SHP77 (cell line): ENCODE results near the gene UFD1.
A peak's percentile ranks its signal among the peaks of the same experiment; 100 is the strongest.

Experiments
- DNase-seq, 2 experiments: peaks; one replicate each; lab custom pipeline; 2025; lab: John Stamatoyannopoulos, UW

The UFD1 gene

GRCh38 chr22:19495562-19496323, 16.8 kb upstream of the UFD1 start:
- DNase-seq: peak in 1 of 2 experiments; percentile 15

DNA sequence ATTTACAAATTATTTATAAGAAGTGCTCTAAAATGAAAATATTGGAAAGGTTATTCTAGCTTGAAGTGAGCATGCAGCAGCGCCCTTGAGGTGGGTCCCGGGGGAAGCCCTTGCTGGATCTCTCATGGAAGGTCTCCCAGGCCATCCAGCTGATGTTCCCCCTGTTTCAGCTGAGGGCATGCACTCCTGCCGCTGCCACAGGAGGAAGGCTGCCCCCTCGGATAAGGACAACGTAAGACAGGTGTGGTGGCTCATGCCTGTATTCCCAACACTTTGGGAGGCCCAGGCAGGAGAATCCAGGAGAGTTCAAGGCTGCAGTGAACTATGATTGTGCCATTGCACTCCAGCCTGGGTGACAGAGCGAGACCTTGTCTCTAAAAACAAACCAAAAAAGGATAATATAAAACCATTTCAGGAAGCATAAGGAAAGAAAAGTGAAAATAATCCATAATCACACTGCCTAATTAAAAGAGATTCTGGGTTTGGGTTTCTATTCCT, 15.7 kb upstream of the UFD1 start:
- DNase-seq: no peak

DNA sequence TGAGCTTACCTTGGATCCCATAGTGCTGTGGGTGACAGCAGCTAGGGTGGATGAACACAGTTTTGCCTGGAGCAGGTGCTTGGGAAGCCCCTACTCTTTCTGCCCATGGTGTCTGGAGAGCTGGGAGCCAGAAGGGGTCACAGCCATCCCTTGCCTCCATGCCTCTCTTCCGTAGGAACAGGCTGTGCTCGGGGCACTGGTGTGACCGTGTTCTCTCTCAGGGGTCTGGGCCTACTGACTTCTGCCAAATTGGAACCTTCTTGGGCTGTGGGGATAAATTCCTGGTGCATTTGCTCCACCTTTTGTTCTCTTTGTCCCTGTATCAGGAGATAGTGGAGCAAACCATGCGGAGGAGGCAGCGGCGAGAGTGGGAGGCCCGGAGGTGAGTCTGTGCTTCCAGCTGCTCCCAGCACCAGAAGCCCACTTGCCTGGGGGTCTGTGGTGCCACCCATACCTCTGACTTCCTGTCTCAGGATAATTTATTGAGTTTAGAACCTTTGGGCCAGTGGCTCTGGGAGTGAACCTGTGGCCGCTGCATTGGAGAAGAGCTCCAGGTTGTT, 15.1 kb upstream of the UFD1 start:
- no peak for DNase-seq

DNA sequence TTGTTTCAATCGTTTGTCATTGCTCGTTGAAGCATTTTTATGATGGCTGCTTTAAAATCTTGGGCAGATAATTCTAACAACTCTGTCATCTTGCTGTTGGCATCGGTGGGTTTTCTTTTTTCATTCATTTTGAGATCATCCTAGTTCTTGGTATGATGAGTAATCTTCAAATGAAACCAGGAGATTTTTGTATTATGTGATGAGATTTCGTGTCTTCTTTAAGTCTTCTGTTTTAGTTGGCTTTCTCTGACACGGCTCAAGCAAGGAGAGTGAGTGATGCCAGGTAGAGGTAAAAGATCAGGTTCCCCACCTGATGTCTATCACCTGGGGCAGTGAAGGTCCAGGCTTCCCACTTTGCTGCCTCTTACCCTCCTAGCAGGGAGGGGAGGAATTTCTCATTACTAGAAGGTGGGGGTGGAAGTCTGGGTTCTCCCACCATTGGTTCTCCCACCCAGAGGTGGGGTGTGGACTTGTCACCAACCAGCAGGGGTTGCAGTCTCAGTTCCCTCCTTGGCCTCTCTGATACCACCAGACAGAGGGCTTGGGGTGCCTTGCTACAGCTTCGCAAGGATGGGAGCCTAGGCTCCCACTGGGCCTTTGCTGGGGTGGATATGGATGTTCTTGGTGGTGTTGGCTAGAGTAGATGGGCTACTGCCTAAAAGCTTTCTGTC, 13.6 kb upstream of the UFD1 start:
- no peak for DNase-seq

DNA sequence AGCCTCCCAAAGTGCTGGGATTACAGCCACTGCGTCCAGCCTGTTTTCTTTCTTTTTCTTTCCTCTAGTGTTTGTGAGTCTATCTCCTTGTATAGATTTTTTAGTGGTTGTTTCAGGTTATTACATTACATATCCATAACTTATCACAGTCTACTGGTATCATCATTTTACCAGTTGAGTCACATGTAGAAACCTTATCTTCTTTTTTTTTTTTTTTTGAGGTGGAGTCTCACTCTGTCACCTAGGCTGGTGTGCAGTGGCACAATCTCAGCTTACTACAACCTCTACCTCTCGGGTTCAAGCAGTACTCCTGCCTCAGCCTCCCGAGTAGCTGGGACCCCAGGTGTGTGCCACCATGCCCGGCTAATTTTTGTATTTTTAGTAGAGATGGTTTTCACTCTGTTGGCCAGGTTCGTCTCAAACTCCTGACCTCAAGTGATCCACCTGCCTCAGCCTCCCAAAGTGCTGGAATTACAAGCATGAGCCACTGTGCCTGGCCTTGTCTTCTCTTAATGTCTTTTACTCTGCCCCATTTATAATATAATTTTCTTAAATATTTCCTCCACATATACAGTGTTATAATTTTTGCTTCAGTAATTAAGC, 11.7 kb upstream of the UFD1 start:
- DNase-seq: no peak

DNA sequence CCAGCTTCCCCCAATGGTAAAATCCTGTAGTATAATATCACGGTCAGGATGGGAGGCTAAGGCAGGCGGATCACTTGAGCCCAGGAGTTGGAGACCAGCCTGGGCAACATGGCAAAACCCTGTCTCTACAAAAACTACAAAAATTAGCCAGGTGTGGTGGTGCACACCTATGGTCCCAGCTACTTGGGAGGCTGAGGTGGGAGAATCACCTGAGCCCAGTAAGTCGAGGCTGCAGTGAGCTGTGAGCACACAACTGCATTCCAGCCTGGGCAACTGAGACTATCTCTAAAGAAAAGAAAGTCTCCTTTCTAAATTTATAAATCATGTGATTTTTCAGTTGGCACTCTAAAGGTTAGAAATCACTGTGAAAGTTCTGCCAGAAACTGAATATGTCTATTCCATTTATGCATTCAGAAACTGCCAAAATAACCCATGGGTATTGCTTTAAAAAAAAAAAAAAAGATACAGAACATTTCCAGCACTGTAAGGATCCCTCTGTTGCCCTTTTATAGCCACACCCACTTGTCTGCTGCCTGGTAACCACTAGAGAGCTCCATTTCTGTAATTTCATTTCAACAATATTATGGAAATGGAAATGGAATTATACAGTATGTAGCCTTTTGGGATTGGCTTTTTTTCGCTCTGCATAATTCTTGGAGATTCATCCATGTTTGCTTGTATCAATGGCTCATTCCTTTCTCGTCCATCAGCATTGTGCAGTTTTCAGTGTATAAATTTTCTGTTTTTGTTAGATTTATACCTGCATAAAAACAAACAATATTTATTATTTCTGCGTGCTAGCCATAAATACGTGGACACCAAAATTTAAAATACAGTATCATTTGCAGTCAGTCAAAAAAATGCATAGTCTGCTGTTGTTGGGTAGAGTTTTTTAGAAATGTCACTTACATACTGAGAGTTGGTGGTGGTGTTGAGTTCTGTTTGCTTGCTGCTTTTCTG, 10.2 kb upstream of the UFD1 start:
- no peak for DNase-seq

- no peak for DNase-seq
These were observed 9.3 kb upstream of the UFD1 start for GRCh38 chr22:19488285-19488684.

DNA sequence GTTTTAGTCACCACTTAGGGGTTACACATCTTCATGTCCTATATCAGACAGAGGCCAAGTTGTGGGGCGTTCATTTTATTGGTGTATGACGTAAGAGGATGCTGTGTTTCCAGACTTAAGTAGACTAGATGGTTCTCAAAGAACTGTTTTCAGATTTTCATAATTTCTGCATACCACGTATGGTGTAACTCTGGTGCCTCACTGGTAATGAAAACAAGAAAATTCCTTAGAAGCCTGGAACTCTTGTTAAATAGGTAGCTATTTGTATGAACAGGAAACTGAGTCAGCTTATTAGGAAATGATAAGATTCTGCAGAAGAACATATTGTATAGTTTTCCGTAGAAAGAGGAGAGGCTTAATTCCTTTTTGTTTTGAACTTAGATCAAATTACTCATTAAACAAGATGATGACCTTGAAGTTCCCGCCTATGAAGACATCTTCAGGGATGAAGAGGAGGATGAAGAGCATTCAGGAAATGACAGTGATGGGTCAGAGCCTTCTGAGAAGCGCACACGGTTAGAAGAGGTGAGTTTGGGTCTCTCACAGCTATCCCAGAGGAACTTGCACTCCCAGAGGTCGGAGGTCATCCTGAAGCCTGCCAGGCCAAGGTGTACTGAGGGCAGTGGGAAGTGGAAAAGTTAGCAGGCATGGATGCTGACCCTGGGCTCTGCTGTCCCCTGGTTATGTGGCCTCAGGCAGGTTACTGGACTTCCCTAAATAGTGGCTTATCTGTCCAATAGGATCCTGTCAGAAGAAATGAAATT, 4.7 kb upstream of the UFD1 start:
- no peak for DNase-seq

DNA sequence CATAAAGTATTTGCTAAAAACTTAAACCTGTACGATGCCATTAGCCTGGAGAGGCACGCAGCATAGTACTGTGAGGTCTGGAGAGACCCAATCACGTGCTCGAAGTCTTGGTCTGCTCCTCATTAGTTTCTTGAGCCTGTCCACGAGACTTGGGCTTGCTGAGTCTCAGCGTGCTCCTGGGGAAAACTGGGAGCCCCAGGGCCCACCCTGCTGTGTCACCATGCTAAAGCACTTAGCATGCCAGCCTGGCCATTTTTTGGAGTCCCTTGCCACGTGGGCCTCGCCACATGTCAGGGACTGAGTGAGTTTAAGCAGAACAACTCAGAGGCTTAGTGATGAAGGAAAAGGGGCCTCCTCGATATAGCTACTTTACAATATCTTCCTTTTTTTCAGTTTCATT, 3.3 kb upstream of the UFD1 start:
- DNase-seq: no peak

DNA sequence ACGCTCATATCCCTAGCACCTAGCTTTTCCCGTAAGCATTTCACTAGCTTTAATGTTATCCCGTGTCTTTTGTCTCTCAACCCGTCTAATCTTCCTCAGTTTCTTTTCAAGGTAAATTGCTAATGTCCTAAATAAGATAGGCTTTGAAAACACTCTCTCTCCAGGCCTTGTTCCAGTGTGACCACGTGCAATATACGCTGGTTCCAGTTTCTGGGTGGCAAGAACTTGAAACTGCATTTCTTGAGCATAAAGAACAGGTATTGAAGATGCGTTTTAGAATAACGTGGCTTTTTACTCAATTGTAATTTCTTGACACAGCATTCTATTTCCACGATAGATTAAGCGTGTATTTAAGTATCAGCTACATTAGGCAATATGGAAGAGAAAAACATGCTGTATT, 1.8 kb upstream of the UFD1 start:
- DNase-seq: no peak

GRCh38 chr22:19480173-19480568, 1.2 kb upstream of the UFD1 start:
- DNase-seq: no peak

- peak; percentile 97 to 98 for DNase-seq
These were observed 571 bp upstream of the UFD1 start, which contains the start of gene CDC45 for GRCh38 chr22:19479355-19480172. TSS of gene CDC45 (plus strand) at chr22:19479920. CDS start at chr22:19479969, 49 bp downstream.

GRCh38 chr22:19478045-19478900, 720 bp downstream of the UFD1 start:
- no peak for DNase-seq

DNA sequence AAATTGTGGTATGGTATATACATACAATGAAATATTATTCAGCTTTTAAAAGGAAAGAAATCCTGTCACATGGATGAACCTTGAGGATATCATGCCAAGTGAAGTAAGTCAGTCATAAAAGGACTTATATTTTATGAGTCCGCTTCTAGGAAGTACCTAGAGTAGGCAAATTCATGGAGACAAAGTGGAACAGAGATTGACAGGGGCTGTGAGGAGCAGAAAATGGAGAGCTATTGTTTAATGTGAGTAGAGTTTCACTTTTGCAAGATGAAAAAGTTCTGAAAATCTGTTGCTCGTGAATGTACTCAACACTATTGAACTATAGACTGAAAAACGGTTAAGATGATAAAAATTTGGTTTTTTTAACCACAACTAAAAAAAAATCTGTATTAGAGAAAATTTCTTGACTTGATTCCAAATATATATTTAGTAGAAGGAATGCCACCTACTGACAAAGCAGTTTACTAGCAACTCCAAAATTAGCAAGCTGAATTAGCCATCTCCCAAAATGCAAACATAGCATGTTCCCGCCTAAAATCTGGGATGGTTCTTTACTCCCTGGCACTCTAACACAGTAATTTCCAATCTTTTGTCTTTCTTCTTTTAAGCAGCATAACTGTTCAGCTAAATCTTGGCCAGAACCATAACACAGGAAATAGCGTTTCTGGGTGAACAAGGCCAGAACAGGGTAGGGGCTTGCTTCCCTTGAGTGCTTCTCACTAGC, 1.5 kb downstream of the UFD1 start:
- DNase-seq: no peak

DNA sequence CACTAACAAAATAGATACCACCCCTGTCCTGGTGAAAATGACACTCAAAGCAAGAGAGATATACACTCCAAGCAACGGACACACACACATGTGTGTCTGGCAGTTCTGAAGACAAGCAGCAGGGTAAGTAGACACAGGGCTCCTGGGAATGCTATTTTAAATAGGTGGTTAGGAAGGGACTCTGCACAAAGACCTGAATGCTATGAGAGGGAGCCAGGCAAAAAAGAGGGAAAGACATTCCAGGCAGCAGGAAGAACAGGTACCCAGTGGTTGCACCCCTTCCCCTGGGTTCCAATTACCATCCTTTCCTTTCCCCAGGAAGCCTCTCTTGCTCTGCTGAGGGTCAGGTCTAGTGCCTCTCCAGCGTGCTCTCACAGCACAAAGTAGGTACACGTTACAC, 3.0 kb downstream of the UFD1 start:
- DNase-seq: no peak

- DNase-seq: no peak
These were observed 5.4 kb downstream of the UFD1 start for GRCh38 chr22:19473578-19473977.

DNA sequence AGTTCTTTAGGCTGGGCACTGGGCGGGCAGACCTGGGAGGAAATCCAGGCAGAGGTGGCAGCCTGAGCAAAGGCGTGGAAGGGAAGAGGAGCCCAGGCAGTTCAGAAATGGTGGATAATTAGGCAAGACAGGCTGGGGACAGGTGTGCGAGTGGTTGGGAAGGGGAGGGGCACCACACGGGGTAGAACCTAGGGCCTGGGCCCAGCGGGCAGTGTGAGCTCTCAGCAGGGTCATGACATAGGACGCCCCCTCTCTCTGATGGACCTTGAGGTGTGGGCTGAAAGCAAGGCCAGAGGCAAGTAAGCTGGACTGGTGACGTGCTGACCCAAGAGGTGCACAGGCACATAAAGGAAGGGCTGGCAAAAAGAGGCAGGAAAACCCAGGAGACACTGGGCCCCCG, 6.8 kb downstream of the UFD1 start:
- DNase-seq: no peak

GRCh38 chr22:19471572-19471971, 7.4 kb downstream of the UFD1 start:
- DNase-seq: no peak
